Gastroesophageal sphincter (tissue), 3 donors: ENCODE data around the gene IGFBP7.

Experiments
- CTCF ChIP-seq, 4 experiments: fragments of 200-600 bp in 2 of 4; fragments of 450-650 bp in 2 of 4; sonication (generic) in 1 of 4; IDR thresholded peaks; one replicate each; pipeline ENCODE4 v1.5.1; 2017 to 2019; ENCODE audit warnings: antibody characterized with exemption in 4 of 4, mild to moderate bottlenecking in 2 of 4, moderate library complexity in 2 of 4
- EP300 ChIP-seq: sonication (generic); formaldehyde crosslinking; IDR thresholded peaks from one replicate; pipeline ENCODE4 v1.6.1; 2017; ENCODE audit warnings: antibody characterized with exemption, mild to moderate bottlenecking
- POLR2A ChIP-seq, 2 donors: fragments of 450-650 bp; IDR thresholded peaks; one replicate each; pipeline ENCODE4 v1.6.1; 2017; ENCODE audit warnings: antibody characterized with exemption in 2 of 2, mild to moderate bottlenecking in 2 of 2, moderate library complexity in 1 of 2
- POLR2AphosphoS5 ChIP-seq: sonication (generic); formaldehyde crosslinking; IDR thresholded peaks from one replicate; pipeline ENCODE4 v1.6.1; 2017; ENCODE audit warnings: antibody characterized with exemption

GRCh38 chr4:57081651-57082621 is 28.2 kb downstream of the IGFBP7 start:
- TF ChIP-seq EP300 (no peak), CTCF (IDR thresholded peaks at IDR 0.05) (no peak), POLR2AphosphoS5 (no peak), POLR2A (IDR thresholded peaks at IDR 0.05) (no peak)
